ENCODE measurements around the gene MAP3K21.

DNA sequence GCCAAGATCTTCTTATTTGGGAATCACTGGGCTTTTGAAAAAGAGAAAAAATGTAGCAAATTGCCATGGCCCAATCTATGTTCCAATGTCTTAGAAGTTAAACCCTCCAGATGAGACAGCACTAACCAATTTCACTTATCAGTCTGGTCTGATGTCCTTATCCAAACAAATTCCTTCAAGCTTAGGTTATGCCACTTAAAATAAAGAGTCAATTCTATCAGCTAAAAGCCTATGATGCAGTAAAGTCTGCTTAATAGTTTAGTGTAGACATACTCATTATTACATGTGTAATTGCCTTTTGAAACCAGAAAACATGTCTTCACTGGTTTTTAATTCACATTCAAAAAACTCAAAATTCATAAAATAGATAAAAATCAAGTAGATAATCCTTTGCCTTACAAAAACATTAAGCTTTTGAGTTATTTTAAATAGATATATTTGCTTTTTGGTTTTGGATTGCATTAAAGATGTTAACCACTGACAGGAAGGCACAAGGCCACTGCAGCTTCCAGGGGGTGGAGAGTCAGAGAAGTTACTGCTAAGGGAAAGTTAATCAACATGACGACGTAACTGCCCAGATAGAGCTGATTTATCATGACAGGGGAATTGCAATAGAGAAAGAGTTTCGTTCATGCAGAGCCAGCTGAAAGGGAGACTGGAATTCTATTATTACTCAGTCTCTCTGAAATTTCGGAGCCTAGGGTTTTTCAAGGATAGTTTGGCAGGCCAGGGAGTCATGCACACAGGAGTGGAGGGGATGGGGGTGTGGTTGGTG is 106.1 kb downstream of the MAP3K21 start:
- TF ChIP-seq EZH2phosphoT487 (IDR thresholded peaks at IDR 0.05; ENCODE audit: low read length) = no peak
- no peak for TF ChIP-seq CTCF (IDR thresholded peaks at IDR 0.05; ENCODE audit: low read length)
